ENCODE measurements around the gene SHOC1. TPM values are rescaled to one million over a fixed set of nuclear protein-coding genes. Genes with fewer than 3 reads are reported as not detected.
A peak's percentile ranks its signal among the peaks of the same experiment; 100 is the strongest.
"Not testable (repeated sequence)": the region's sequence is repeated elsewhere in the genome, so short reads cannot be mapped to it uniquely, and the experiment has no call there.

Gene SHOC1
- total RNA-seq, 1 donor from 2014 or later, result 3.6 TPM

- DNase-seq (ENCODE audit: low spot score), result no peak
These were observed 11.1 kb upstream of the SHOC1 start for GRCh38 chr9:111805830-111806241.

GRCh38 chr9:111805262-111805661 lies 10.5 kb upstream of the SHOC1 start:
- no peak for DNase-seq (ENCODE audit: low spot score)

GRCh38 chr9:111804636-111805035 lies 9.9 kb upstream of the SHOC1 start:
- DNase-seq (ENCODE audit: low spot score), result no peak

- DNase-seq (ENCODE audit: low spot score), result no peak
These were observed 9.2 kb upstream of the SHOC1 start for GRCh38 chr9:111803924-111804323.

GRCh38 chr9:111799915-111800526 lies 5.3 kb upstream of the SHOC1 start:
- DNase-seq (ENCODE audit: low spot score), result no peak

GRCh38 chr9:111799506-111799905 lies 4.8 kb upstream of the SHOC1 start:
- DNase-seq (ENCODE audit: low spot score), result no peak

- DNase-seq (ENCODE audit: low spot score), result no peak
These were observed 4.0 kb upstream of the SHOC1 start for GRCh38 chr9:111798786-111799185.

DNA sequence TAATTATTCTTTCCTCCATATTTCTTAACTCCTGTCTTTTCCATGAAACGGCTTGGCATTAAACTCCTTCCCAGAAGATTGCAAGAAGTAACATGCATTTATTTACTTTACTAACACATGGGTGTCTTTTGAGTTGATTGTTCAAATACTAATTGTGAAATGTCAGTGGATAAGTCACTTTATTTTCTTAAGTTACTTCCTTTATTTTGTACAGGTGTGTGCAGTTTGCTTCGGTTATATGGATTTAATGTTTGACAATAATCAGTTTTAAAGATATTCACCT lies 761 bp upstream of the SHOC1 start:
- no peak for DNase-seq (ENCODE audit: low spot score)

DNA sequence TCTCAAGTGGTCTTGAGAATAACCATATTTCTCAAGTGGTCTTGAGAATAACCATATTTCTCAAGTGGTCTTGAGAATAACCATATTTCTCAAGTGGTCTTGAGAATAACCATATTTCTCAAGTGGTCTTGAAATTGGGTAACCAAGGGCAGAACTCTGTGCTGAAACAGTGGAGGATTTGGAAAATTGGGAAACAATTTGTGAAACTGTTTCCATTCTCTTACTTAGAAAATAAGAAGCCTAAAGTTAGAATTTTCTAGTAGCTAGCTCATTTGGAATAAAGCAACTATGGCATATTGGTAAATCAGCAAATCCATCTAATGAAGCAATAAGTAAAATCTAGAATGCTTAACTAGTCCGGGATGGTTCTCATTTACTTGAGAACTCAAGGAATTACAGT lies 2.9 kb downstream of the SHOC1 start:
- not testable (repeated sequence) for DNase-seq (ENCODE audit: low spot score)

GRCh38 chr9:111789881-111790280 lies 4.9 kb downstream of the SHOC1 start:
- no peak for DNase-seq (ENCODE audit: low spot score)

DNA sequence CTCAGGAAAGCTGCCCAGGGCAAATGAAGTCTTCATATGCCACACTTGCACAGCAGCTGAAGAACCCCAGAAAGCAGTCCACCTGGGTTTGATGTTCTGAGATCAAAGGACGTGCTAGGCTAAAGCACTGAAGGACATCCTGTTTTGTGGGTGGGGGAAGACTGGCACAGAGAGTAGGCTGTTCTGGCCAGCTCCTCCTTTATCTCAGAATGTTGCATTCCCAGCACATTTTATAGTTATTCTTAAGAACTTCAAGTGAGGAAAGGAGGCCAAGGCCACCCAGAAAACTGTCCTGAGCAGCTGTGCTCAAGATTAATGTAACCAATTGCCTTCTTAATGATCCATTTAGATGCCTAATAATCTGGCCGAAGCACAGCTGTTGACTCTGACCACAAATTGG lies 10.9 kb downstream of the SHOC1 start:
- no peak for DNase-seq (ENCODE audit: low spot score)

- no peak for DNase-seq (ENCODE audit: low spot score)
These were observed 11.3 kb downstream of the SHOC1 start for GRCh38 chr9:111783424-111783823.

DNA sequence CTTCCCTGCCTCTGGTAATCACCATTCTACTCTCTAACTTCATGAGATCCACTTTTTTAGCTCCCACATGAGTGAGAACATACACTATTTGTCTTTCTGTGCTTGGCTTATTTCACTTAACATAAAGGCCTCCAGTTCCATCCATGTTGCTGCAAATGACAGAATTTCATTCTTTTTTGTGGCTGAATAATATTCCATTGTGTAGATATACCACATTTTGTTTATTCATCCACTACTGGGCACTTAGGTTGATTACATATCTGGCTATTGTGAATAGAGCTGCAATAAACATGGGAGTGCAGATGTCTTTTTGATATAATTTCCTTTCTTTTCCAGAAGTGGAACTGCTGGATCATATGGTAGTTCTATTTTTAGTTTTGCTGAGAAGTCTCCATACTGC lies 28.7 kb downstream of the SHOC1 start:
- no peak for DNase-seq (ENCODE audit: low spot score)

GRCh38 chr9:111762556-111762955 lies 32.2 kb downstream of the SHOC1 start:
- no peak for DNase-seq (ENCODE audit: low spot score)

DNA sequence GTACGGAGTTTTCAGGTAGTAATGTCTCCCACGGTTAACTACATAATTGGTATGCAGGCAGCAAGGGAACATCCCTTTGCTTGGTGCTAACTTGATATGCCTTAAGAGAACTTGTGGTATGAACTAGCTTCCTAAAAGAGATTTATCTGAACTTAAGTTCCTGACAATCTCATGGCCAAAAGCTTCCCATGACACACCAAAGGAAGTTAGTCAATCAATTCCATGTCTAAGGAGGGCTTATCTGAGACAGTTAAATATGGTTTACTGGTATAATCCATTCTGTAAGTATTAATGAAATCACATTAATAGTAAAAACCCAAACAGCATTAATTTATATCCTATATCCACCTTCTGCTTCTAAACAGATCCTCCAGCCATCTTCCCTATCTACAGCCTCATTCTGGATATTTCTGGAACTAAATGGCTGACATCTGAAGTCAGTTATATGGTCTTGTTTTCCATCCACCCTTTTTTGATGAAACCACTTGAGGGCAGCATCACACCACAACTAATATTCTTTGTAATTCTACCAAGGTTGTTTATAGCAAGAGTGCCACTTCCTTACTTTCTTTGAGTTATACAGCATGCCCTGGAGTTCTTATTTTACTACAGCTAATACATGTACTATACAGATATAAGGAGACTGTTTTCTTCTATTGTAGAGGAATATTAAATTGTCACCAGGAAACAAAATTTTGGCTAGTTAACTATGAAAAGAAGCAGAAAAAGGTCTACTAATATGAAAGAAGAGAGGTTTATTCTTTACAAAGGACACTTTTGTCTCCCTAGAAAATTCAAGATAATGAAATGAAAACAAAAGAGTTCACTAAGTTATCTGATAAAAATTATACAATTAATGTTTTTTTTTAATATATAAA lies 34.7 kb downstream of the SHOC1 start:
- DNase-seq (ENCODE audit: low spot score), result peak; percentile 91

- no peak for DNase-seq (ENCODE audit: low spot score)
These were observed 39.9 kb downstream of the SHOC1 start for GRCh38 chr9:111754800-111755199.

DNA sequence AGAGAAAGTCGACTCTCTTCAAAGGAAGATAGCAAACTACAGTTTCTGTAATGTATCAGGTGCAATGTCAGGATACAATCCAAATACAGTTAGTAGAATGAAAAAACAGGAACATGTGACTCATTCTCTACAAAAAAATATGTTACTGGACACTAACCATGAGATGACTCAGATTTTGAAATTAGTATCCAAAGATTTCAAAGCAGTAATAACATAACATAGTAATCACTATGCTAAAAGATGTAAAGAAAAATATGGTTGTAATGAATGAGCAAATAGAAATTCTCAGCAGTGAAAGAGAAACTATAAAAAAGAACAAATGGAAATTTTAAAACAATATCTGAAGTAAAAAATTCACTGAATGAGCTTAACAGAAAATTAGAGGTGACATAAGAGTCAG lies 42.3 kb downstream of the SHOC1 start:
- no peak for DNase-seq (ENCODE audit: low spot score)

Other genes with a start within 250 kb of the SHOC1 start
- gene PTGR1, start 195.3 kb downstream of the SHOC1 start, total RNA-seq (ENCODE audit: insufficient read depth, low replicate concordance), result 21.7 TPM
- 10.6 TPM for gene DNAJC25, start 163.6 kb downstream of the SHOC1 start, total RNA-seq (ENCODE audit: insufficient read depth, low replicate concordance)
- gene GNG10, start 133.3 kb downstream of the SHOC1 start, total RNA-seq (ENCODE audit: insufficient read depth, low replicate concordance), result 47.9 TPM
- 61.6 TPM for gene UGCG, start 101.9 kb upstream of the SHOC1 start, total RNA-seq (ENCODE audit: insufficient read depth, low replicate concordance)

All from umbilical cord (tissue), 2 donors.